ENCODE results near the gene ARPC4.

Gene ARPC4

DNA sequence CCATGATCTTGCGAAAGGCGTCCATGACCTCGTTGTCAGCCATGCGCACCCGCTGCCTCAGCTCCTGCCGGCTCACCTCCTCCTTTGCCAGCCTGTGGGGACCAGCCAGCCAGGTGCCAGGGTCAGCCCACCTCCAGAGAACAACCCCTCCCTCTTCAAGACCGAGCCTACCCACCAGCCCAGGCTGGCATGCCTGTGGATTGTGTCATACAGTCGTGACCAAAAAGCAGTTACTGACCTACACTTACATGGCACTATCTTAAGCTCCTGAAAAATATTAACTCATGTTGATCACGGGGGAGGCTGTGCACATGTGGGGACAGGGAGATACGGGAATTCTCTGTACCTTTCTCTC lies 12.4 kb upstream of the ARPC4 start:
- no peak for DNase-seq
- no peak overlapping the region for H3K4me3 Mint-ChIP-seq
- H3K4me1 Mint-ChIP-seq: peaks cover 12% of the 10 kb centered on the region
- H3K27me3 Mint-ChIP-seq (ENCODE audit: low read depth, poor library complexity): no peaks in the 10 kb centered on the region
- H3K27ac Mint-ChIP-seq: no peak overlapping the region
- H3K36me3 Mint-ChIP-seq (ENCODE audit: low read depth): peaks cover 42% of the 10 kb centered on the region
- TF ChIP-seq, protein P1, sequence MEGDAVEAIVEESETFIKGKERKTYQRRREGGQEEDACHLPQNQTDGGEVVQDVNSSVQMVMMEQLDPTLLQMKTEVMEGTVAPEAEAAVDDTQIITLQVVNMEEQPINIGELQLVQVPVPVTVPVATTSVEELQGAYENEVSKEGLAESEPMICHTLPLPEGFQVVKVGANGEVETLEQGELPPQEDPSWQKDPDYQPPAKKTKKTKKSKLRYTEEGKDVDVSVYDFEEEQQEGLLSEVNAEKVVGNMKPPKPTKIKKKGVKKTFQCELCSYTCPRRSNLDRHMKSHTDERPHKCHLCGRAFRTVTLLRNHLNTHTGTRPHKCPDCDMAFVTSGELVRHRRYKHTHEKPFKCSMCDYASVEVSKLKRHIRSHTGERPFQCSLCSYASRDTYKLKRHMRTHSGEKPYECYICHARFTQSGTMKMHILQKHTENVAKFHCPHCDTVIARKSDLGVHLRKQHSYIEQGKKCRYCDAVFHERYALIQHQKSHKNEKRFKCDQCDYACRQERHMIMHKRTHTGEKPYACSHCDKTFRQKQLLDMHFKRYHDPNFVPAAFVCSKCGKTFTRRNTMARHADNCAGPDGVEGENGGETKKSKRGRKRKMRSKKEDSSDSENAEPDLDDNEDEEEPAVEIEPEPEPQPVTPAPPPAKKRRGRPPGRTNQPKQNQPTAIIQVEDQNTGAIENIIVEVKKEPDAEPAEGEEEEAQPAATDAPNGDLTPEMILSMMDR (IDR thresholded peaks at IDR 0.05): no peak
- no peaks in the 10 kb centered on the region for H3K9me3 Mint-ChIP-seq

GRCh38 chr3:9780910-9781309 lies 12.0 kb upstream of the ARPC4 start:
- Mint-ChIP-seq H3K4me1 (peaks cover 12% of the 10 kb centered on the region), H3K4me3 (no peak overlapping the region), H3K27me3 (ENCODE audit: low read depth, poor library complexity) (no peaks in the 10 kb centered on the region), H3K9me3 (no peaks in the 10 kb centered on the region), H3K36me3 (ENCODE audit: low read depth) (peaks cover 46% of the 10 kb centered on the region), H3K27ac (no peak overlapping the region)
- DNase-seq: no peak
- TF ChIP-seq, protein P1 (IDR thresholded peaks at IDR 0.05): no peak

DNA sequence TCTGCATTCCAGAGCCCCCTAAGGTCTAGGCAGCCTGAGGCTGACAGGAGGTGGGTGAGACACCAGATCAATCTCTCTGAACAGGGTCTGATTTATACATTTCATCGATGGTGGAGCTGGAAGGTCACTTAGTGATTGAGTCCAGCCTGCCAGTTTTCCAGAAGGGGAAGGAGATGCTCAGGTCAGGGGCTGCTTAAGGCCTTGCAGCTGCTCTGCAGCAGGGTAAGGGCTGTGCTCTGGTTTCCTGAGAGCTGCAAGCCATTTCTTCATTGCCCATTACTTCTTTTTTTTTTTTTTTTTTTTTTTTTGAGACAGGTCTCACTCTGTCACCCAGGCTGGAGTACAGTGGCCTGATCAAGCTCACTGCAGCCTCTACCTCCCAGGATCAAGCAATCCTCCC lies 11.3 kb upstream of the ARPC4 start:
- DNase-seq: no peak
- TF ChIP-seq, protein P1 (IDR thresholded peaks at IDR 0.05): no peak
- Mint-ChIP-seq H3K9me3 (no peaks in the 10 kb centered on the region), H3K4me1 (peaks cover 12% of the 10 kb centered on the region), H3K27me3 (ENCODE audit: low read depth, poor library complexity) (no peaks in the 10 kb centered on the region), H3K27ac (peak overlapping the region; percentile 88), H3K4me3 (no peak overlapping the region), H3K36me3 (ENCODE audit: low read depth) (peaks cover 52% of the 10 kb centered on the region)

DNA sequence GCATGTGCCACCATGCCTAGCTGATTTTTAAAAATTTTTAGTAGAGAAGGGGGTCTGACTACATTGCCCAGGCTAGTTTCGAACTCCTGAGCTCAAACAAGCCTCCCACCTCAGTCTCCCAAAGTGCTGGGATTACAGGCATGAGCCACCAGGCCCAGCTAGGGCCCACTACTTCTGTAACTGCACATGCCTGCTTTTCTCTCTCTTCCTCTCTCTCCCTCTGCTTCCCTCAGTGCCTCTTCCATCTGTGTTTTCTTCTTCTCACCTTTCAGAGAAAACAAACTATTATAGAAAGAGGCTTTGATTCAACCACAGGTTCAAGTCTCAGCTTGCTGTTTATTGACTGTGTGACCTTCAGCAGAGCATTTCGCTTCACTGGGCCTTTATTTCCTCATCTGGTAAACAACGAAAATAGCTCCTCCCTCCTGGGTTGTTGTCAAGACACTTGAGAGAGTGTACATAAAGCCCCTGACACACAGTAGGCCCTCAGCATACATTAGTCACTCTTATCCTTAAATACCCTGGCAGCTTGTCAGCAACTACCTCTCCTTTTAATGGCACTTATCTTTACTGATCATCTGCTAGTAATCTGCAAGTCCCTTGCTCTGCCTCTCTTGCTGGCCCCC lies 10.8 kb upstream of the ARPC4 start:
- Mint-ChIP-seq H3K4me1 (peaks cover 12% of the 10 kb centered on the region), H3K4me3 (no peak overlapping the region), H3K27me3 (ENCODE audit: low read depth, poor library complexity) (no peaks in the 10 kb centered on the region), H3K36me3 (ENCODE audit: low read depth) (peaks cover 57% of the 10 kb centered on the region), H3K9me3 (no peaks in the 10 kb centered on the region), H3K27ac (peak overlapping the region; percentile 97)
- TF ChIP-seq, protein P1 (IDR thresholded peaks at IDR 0.05): no peak
- no peak for DNase-seq

DNA sequence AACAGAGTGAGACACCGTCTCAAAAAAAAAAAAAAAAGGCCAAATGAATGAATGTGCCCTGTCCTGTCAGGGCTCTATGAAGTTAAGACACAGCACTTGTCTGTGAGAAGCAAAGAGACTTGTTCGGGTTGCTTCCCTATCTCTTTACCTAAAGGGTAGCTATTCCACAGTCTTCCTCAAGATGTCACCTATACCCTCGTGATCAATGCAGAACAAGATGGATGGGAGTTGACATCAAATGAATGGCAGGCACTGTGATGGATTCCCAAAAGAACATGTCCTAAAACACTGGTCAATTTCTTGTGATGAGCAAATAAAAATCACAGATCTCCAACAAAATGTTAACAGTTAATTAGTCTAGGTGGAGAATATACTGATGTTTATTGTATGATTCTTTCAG lies 10.1 kb upstream of the ARPC4 start:
- no peak for DNase-seq
- Mint-ChIP-seq H3K27me3 (ENCODE audit: low read depth, poor library complexity) (no peaks in the 10 kb centered on the region), H3K4me3 (no peak overlapping the region), H3K9me3 (no peaks in the 10 kb centered on the region), H3K27ac (no peak overlapping the region), H3K36me3 (ENCODE audit: low read depth) (peaks cover 64% of the 10 kb centered on the region), H3K4me1 (peaks cover 12% of the 10 kb centered on the region)
- TF ChIP-seq, protein P1 (IDR thresholded peaks at IDR 0.05): no peak

DNA sequence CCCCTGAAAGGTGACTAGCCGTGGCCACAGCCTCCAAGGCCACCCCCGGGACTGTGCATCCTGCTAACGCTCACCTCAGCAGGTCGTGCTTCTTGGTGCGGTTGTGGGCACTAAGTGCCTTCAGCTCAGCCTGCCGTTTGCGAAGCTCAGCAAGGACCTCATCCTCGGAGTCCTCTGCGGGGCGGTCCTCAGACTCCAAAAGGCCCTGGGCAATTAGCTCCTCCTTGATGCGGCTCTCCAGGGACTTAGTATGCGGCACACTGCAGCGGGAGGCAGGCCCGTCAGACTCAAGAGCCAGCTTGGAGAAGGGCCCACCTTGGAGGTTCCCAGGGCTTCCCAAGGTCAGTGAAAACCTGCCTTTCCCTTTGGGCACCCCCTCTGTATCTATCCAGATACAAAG lies 8.9 kb upstream of the ARPC4 start:
- TF ChIP-seq, protein P1 (IDR thresholded peaks at IDR 0.05): no peak
- no peaks in the 10 kb centered on the region for H3K9me3 Mint-ChIP-seq
- no peaks in the 10 kb centered on the region for H3K27me3 Mint-ChIP-seq (ENCODE audit: low read depth, poor library complexity)
- no peak overlapping the region for H3K4me3 Mint-ChIP-seq
- peaks cover 70% of the 10 kb centered on the region for H3K36me3 Mint-ChIP-seq (ENCODE audit: low read depth)
- H3K4me1 Mint-ChIP-seq: peaks cover 8% of the 10 kb centered on the region
- H3K27ac Mint-ChIP-seq: peak overlapping the region; percentile 48
- DNase-seq: no peak

Measured in nephron progenitor cell (in vitro differentiated cells).